Glomerular visceral epithelial cell (primary cell): Measurements from ENCODE around the gene RPP30.
A peak's percentile ranks its signal among the peaks of the same experiment; 100 is the strongest.

Source experiments
- DNase-seq: peaks from one replicate; pipeline ENCODE4 v3.0.0-alpha.2; 2016; ENCODE audit errors: extremely low spot score

The RPP30 gene

DNA sequence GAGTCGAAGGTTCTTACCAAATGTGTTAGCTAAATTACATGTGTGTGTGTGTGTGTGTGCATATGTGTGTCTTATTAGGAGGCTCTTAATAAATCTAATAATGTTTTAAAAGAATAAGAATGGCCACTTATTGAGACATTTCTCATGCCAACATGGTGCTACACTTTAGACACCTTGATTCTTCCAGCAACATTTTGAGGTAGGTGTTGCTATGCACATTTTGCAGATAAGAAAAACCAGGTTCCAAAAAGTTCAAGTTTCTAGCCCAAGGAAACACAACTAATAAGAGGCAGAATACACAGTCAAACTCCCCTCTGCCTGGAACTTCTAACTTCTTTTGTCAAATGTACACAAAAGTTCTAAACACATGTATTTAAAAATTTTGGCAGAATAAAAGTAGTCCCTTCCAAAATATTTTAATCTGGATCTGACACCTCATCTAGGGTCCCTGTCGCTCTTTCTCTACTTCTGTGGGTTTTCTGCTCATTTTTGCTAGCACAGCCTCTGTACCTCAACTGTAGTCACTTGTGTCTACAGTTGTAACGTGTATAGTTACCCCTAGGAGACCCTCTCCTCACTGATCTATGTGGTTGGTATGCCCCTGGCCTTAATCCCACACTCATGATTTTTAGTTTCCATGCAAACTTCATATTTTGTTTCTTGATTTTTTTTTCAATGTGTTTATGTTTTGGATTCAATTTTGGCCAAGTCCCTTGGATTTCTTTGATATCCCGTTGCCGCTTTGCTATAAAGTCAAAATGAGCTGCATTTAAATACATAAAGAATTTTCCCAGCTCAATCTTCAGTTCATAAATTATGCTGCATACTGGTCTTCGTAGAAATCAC lies 44.8 kb downstream of the RPP30 start:
- DNase-seq, result no peak

DNA sequence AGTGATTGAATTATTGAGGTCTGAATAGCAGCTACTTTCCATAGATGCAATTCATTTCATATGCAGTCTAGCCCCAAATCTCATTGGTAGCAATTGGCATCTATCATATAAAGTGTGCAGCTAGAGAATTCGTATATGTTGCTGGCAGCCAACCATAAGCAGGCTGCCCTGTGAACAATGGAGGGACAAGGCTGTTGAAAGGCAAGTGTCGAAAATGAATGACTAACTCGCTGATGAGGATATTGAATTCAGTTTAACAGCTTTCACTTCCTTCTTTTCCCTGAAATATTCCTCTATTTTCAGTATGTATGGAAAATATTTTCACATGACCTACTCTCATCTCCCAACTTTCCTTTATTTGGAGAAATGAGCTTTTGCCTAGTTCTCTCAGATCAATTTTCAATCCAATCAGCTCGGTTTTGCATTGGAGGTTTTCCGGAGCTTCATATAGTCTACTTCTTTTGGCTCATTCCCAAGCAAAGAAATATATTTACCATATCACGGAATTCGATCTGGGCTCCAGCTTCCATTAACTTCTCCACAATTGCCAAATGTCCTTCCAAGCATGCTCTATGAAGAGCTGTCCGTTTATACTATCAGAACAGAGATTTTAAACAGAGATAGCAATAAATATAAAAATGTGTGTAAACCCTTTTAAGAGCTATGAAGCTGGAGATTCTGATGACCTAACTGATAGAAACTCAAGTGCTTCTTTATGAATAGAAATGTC lies 45.6 kb downstream of the RPP30 start:
- DNase-seq, result no peak

DNA sequence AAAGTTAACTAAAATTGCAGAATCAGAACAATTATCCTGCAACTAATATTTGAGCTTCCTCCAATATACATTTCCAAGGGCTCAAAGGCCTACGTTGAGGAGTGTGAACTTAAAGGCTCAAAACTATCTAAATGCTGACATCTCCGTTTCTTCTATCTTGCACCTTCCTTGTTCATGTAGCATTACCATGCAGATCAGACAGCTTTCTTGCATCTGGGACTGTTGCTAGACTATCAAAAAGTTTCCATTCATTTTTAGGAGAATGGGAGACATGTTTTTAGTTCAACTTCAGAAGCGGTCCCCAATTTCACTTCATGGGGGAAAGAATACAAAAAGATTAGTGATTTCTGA lies 46.2 kb downstream of the RPP30 start:
- DNase-seq, result no peak

DNA sequence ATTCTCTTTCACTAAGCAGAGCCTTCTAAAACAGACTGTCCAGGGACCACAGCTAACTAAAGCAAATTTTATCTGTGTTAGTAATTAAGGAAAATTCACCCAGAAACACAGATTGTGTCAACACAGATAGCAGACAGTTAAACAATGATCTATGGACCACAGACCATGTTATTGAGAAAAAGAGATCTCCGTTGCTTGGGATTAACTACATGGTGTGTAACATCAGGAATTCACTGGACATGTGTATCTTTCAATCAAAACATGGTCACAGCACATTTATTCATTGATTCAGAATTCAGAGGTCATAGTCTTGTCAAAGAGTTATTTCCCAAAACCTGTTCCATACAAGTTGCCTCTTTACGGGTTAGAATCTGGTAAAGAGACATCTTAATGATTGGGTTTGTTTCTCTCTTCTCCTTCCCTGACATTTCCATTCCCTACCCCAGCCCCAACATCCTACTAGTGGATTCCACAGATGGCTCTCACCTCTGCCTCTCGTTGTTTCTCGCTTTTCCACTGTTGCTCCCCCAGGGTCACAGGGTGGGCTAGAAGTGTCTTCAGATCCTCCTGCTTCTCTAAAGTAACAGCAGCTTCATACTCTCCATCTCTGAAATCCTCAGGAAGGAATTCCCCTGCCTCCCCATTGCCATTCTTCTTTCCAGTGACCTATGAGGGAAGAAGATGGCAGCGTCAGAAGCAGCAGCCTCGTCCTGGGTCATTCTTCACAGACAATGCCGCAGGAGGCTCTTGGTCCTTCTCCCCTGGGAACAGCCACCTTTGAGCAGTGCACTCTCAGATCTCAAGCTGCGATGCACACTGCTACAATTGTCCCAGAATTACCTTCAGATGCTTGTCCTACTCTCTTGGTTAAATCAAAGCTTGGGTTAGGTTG lies 48.2 kb downstream of the RPP30 start:
- DNase-seq, result no peak

DNA sequence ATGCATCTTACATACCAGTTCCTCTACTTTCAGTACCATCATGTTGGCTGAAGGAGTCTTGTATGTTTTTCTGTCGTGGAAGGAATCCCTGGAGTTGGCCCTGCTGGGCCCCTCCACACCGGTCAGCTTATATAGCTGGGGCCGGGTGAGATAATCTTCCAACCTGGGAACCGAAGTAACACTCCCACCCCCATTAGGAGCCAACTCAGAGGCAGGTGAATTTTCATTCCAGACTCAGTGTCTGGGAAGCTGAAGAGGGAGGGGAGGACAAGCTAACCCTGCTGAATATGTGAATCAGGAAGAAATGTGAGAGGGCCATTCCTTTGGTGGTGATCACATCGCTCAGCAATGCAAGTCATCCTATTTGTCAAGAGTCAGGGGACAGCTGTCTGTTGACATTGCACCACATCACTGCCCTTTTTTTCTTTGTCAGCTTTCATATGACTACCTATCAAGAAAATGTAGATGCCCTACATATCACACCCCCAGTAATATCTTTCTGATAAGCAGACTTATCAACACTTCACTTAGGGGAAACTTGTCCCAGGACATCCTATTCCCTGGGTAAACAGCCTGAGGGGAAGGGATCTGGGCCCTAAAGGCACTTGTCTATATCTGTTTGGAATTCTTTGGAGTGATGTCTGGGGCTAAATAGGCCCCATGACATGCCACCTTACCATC lies 49.4 kb downstream of the RPP30 start, which contains the start of gene ANKRD1:
Gene ANKRD1 (minus strand): TSS at position 102 of the 681 bp plus-strand sequence. CDS start 60 bp downstream, at position 42.
- peak; percentile 96 for DNase-seq

DNA sequence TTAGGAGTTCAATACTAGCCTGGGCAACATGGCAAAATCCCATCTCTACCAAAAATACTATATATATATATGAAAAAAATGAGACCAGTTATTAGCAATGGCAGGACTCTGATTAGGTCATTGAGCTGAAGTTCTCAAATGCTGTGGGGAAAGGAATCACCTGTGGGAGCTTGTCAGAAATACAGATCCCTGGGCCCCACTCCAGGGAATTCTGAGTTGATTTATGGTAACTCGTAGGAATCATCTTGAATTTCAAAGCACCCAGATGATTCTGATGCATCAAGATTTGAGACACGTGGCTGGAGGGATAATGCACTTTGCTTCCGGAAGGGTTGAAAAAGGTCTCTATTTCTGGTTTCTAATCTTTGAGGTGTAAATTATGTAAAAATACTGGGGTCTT lies 50.1 kb downstream of the RPP30 start:
- DNase-seq, result no peak

DNA sequence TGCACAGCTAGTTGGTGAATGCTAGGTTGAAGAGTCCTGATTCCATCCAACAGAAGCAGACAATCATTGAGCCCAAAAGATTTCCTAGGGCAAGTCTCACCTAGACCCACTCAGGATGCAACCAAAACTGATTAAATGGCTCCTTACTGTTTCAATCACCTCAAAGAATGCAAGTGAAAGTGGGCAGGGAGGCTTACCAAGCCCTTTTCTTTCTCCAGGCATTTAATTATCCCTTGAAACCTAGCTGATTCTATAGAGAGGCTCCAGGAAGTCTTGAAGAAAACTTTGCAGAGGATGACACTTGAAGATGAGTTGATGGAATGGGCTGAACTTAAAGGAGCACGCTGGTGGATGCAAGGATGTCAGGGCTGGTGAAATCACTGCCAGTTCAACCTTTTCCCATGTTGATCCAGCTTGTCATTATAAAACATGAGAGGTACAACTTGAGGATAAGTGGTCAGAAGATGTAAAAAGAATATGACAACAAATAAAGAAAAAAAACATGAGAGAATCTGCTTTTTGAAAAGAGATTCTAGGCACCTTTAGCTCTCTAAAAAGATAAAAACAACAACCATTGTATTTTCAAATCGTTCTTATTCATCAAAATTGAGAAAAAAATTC lies 51.4 kb downstream of the RPP30 start:
- DNase-seq, result no peak

DNA sequence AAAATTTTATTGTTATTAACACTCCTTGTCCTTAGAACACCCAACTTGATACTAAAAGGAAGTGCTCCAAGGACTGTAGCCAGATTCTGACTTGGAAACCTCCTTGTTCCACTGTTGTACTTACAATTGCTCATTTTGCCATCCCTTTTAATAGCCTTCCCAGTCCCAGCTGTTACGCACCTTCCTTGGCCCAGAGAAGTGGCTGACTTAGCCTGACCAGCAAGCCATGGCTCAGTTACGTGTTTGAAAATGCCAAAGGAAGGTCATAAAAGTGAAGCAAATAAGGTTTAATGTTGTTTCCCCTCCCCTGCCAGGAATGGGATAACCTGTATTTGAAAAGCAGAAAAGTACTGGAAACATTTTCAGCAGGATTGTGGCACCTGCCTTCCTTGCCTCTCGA lies 52.8 kb downstream of the RPP30 start:
- no peak for DNase-seq

DNA sequence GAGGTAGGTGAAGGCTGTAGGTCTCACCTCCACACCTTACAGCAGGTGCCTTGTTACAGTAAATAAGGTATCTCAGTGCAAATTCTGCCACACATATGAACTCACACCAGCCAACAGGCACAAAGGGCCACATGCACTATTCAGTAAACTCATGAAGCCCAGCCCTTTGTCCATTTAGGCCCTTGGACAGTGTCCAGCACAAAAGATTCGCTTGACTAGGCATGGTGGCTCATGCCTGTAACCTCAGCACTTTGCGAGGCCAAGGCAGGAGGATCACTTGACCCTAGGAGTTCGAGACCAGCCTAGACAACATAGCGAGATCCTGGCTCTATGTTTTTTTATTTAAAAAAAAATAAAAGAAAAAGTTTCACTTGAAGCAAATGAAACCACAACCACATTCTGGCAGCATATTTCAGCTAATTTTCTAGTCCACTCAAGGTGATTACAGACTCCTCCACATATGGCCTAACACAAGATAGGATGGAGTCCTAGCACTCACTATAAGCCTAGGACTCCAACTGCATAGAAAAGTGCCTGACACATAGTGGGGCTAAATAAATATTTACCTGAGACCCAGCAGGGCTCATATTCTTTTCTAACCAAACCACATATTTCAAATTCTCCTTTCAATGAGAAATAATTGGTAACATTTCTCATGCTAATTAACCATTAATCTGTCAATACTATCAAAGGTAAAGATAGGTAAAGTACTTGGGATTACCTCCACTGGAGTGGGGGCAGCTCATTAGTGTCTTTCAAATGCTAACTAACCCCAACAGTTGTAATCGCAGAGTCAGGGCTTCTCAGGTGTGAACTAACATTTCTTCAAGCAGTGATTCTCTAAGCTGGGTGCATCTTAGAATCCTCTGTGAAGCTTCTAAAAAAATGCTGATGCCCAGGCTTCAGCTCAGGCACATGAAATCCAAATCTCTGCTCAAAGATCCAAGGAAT lies 53.6 kb downstream of the RPP30 start:
- peak; percentile 47 for DNase-seq

DNA sequence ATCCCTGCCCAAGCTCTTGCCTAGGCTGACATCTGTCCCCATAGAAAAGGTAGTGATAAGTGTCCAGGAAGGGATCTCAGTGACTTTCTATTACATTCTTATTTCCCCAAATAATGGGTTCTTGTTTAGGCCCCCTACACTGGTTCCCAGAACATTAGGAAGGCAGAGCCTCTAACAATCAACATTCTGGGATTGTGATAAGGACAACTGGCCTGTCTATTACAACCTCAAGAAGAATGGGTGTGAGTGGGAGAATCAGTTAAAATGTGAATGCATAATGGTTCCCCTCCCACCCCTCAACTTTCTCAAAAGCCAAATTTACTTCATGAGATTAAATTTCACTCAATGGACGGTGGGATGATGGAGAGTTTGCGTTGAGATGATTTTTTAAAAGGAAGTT lies 55.5 kb downstream of the RPP30 start:
- DNase-seq, result no peak

DNA sequence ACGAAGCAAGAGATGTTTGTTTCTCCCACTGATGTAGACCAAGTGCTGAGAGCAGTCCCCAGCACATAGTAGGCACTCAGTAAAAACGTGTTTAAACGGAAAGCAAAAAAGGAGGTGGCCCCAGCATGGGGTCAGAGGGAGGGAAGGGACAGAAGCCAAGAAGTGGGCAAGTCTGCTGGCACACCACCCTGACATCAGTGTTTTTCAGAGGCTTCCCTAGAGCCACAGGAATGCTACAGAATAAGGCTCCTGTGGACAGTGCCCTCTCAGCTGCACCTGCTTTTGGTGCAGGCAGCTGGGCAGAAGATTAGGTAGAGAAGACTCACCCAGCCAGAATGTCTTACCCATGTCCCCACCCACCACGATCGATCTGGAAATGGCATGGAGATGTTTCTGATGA lies 57.4 kb downstream of the RPP30 start:
- no peak for DNase-seq

DNA sequence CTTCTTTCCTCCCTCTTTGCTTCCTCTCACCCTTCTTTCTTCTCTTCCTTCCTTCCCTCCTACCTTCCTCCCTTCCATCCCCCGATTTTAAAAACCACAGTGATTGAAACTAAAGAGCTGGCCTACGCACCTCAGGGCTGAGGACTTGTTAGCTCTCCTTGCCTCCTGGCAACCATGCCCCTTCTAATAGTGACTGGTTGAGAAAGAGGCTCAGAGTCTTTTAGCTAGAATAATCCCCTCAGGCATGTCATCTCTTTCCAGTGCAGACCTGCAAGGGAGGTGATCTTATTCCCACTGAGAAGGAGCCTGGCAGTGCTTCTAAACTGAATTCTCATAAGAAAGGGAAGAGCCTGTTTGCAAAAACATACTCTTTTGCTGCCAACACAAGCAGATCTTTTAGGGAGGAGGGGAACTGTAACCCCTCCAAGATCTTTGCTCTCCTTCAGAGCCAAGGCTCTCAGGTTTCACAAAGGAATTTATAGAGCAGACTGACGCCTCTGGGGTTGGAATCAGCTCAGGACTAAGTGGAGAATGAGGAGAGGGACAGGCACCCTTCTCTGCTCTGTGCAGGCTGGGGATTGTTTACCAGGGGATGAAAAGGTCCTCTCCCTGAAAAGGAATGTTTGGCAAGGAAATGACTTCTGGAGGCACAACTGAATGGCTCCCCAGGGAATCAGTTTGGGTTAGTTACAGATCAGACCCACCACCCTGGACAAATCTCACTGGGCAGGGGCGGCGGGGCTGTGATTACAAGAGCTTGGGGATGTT lies 58.5 kb downstream of the RPP30 start:
- peak; percentile 38 for DNase-seq

DNA sequence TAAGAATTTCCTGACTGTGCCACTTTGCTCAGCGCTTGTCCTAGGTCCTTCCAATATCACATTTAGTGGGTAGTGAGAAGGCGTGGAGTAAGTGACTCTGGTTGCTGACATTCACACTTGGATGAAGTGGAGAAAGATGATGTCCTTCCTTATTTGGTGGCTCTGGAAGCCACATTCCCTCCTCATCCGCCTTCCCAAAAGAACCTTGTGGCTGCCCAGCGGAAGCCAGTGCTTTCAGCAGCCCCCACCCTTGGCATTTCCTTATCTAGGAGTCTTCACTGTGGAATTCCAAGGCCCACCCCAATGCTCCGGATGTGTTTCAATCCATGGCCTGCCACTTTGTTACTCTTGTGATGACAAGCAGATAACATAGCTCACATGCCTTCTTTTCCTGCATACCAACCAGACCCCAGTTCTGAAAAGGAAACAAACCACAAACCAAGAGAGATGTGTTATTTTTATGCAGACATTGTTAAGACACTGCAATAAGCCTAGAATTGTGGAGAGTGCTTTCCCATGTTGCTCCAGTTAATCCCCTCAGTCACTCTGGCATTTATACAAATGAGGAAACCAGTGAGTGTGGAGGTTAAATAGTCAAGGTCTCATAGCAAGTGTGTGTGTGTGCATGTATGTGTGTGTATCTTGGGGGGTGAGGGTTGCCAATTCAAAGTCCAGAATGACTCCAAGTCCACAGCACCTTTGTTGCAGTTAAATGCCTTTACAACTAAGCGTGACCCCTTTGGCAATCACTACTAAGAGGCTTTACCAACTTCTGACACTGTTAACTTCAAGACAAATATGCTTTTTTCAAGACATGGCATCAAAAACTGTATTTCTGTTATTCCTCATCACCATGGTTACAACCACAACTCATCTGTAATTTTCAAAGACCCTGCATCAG lies 59.4 kb downstream of the RPP30 start:
- DNase-seq, result peak; percentile 86

DNA sequence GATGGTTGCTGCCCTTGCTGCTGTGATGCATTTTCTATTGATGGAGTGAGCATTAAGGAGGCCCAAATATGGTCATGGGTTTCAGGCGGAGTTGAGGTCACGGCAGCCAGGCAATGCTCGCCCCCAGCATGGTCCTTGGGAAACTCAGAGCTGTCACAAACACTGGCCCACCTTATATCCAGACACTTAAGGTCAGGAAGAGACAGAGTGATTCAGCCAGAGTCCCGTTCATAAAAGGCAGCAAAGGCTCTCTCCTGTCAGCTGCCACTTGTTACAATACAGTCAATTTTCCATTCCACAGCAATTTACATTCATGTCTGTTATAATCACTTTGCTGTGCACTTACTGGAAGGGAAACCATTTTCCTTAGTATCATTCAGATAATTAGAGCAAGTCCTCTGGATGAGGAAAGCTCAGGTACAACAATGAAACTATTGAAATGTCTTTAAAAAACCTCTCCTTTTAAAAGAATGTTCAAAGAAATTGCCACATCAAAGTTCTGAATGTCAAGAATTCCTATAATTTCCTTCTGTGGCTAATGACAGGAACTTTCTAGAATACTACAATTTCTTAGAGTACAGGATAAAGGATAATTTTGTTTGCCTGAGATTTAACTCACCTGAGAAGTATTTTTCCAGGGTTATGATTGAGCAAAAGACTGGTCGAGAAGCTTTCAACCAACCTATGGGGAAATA lies 64.0 kb downstream of the RPP30 start:
- no peak for DNase-seq

DNA sequence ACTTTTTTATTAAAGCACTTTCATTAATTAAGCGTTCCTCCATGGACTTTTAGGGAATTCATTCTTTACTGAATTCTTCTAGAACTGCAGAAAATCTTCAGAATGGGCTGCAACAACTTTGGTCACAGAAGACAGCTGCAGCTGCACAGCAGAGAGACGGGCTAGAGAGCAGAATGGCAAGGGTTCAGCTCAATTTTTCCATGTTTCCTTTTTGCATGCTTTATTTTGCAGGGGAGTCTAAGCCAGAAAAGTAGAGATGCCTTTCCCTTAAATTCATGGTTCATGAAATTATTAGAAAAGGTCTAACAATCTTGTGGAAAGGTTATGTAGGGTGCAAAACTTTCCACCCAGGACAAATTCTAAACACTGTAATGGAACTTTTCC lies 64.5 kb downstream of the RPP30 start:
- no peak for DNase-seq

DNA sequence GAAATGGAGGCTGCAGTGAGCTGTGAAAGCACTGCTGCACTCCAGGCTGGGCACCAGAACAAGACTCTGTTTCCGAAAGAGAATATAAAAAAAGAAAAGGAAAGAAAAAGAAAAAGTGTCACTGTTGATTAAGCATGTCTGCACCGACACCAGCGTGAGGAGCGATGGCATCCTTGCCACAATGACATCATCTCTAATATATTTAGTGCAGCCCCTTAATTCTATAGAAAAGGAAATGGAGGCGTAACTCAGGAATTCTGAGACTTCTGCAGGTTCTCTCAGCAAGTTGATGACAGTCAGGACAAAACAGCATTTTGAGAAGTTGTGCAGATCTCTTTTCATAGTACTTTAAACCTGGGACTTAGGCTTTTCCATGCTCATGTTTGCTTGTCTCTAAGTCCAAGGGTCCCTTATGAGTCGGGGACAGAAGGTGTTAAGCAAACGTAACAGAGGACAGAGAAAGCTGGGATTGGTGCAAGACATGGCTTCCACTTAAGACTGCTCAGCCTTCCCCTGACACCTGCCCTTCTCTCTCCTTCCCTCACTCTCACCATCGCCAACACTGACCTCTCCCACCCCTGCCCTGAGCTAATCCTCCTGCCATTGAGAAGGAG lies 66.0 kb downstream of the RPP30 start:
- DNase-seq, result no peak

DNA sequence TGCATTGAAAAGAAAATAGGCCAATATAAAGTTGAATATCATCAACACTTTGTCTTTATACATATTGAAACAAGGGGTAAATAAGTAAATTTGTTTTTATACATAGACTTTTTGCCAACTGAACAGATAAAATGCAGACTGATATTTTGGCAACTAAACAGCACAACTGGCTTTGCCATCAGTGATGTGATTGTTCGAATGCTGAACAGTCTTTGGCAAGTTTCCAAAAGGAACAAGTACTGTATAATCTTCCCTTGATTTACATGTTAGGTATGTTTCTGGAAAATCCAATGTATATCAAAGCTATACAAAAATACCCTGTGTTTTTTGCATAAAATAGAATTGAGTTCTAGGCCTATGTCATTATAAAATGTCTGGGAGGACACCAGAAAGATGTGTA lies 67.3 kb downstream of the RPP30 start:
- DNase-seq, result no peak
